ENCODE measurements around the gene MRNIP. TPM values are rescaled to one million over a fixed set of nuclear protein-coding genes. Genes with fewer than 3 reads are reported as not detected.

Gene MRNIP
- total RNA-seq, 5 donors from 2014 or later (not counting 1 experiment from before 2014, with no cell fraction given): 54.1 to 119 (median 112) TPM

GRCh38 chr5:179882338-179882737, 23.7 kb upstream of the MRNIP start:
- peaks cover 13 to 47% of the 10 kb centered on the region in 2 donors for H3K36me3 ChIP-seq (ENCODE audit: control insufficient read depth in 2 of 2, extremely low read depth in 1 of 2, insufficient read depth in 1 of 2, low read length in 1 of 2)
- H3K27me3 ChIP-seq (replicated peaks in 1 of 2; ENCODE audit: control insufficient read depth in 2 of 2, extremely low read depth in 1 of 2, insufficient read depth in 2 of 2, low read length in 1 of 2): no peaks in the 10 kb centered on the region
- Mint-ChIP-seq H3K4me1 (no peaks in the 10 kb centered on the region), H3K4me3 (no peak overlapping the region), H3K9me3 (peaks cover 0 to 17% (median 9%) of the 10 kb centered on the region in 3 donors), H3K27me3 (no peaks in the 10 kb centered on the region), H3K36me3 (peaks cover 55% of the 10 kb centered on the region), H3K27ac (no peak overlapping the region)
- no peak for ATAC-seq (replicated peaks in 1 of 4)
- no peak overlapping the region for H3K4me3 ChIP-seq (ENCODE audit: control insufficient read depth in 1 of 2, extremely low read depth in 1 of 2, low read length in 1 of 2)
- no peak for DNase-seq
- H3K9me3 ChIP-seq: peaks cover 2% of the 10 kb centered on the region
- H3K4me1 ChIP-seq (ENCODE audit: control insufficient read depth in 1 of 2, extremely low read depth in 1 of 2, insufficient read depth in 2 of 2, low read length in 2 of 2): no peaks in the 10 kb centered on the region
- ChIA-PET POLR2A (no interaction called here), CTCF (no interaction called here)
- H3K27ac ChIP-seq (ENCODE audit: low read length): no peak overlapping the region
- 100% methylated on average over 1 of the region's 4 CpGs for WGBS (ENCODE audit: insufficient coverage)

DNA sequence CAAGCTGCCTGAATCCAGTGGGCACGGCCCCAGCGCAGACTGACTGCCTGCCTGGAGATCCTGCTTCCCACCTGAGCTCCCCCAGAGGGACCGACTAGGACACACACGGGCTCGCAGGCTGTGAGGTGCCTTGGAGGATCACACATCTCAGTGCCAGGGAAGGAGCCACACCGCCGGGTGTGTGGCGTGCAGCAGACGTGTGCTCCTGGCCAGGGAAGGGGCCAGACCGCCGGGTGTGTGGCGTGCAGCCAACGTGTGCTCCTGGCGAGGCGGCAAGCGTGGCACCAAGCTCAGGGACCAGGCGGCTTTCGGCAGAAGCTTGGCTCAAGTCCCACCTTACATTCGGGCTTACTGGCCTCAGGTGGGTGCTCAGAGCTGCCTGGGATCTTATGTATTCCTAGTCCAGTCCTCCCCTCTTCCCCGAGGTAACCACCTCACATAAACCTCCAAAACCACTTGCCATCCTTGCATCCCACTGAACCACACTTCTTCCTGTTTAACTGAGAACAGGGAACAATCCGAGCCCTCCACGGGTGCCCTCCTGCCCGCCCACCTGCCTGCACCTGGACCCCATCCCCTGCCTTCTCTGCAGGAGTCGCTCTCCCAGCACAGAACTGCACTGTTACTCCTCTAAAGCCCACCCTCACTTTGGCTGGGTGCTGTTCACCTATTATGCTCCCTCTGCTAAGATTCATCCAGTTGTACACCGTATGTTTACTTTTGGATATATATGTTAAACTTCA, 22.4 kb upstream of the MRNIP start:
- H3K27ac Mint-ChIP-seq: peak overlapping the region in 1 of 2 donors; percentile 28
- peaks cover 2% of the 10 kb centered on the region for H3K9me3 ChIP-seq
- H3K36me3 ChIP-seq (ENCODE audit: control insufficient read depth in 2 of 2, extremely low read depth in 1 of 2, insufficient read depth in 1 of 2, low read length in 1 of 2): peaks cover 16 to 45% of the 10 kb centered on the region in 2 donors
- no peak overlapping the region for H3K4me3 Mint-ChIP-seq
- ChIA-PET POLR2A (interaction anchor here in 1 of 2 donors (0.6 kb wide), 1 partner anchor 21 kb away, joined by 3 read pairs; no protein-coding TSS in a partner anchor), CTCF (no interaction called here)
- no peaks in the 10 kb centered on the region for H3K27me3 ChIP-seq (replicated peaks in 1 of 2; ENCODE audit: control insufficient read depth in 2 of 2, extremely low read depth in 1 of 2, insufficient read depth in 2 of 2, low read length in 1 of 2)
- no peak overlapping the region for H3K4me3 ChIP-seq (ENCODE audit: control insufficient read depth in 1 of 2, extremely low read depth in 1 of 2, low read length in 1 of 2)
- no peaks in the 10 kb centered on the region for H3K27me3 Mint-ChIP-seq
- no peaks in the 10 kb centered on the region for H3K4me1 Mint-ChIP-seq
- 92% methylated on average over 24 of the region's 25 CpGs for WGBS (ENCODE audit: insufficient coverage)
- no peak overlapping the region for H3K27ac ChIP-seq (ENCODE audit: low read length)
- H3K9me3 Mint-ChIP-seq: peaks cover 0 to 17% (median 9%) of the 10 kb centered on the region in 3 donors
- no peaks in the 10 kb centered on the region for H3K4me1 ChIP-seq (ENCODE audit: control insufficient read depth in 1 of 2, extremely low read depth in 1 of 2, insufficient read depth in 2 of 2, low read length in 2 of 2)
- H3K36me3 Mint-ChIP-seq: peaks cover 45% of the 10 kb centered on the region
- no peak for ATAC-seq (replicated peaks in 1 of 4)
- DNase-seq: no peak

DNA sequence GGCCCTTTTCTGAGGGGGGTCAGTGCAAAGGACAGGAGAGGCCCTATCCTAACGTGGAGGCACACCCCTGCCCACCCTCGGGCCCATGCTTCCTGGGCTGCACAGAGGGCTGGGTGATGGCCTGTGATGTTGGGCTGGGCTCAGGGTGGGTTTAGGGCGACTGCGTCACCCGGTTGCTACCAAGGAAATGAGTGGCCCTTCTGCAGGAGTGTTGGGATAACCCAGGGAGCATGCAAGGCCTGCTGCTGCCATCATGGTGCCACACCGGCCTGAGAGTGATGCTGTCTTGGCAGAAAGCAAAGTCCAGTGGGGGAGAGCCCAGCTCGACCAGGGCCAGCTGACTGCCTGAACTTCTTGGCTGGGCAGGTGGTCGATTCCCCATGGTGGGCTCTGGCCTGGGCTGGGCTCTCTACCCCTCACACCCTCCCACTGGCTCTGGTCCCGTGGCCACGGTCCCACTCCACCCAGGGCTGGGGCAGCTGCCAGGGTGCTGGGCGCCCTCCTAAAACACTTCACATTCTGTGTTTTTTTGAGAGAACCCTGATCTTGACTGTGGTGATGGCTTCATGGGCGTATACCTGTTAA, 21.5 kb upstream of the MRNIP start:
- Mint-ChIP-seq H3K4me3 (no peak overlapping the region), H3K27ac (no peak overlapping the region), H3K27me3 (no peaks in the 10 kb centered on the region), H3K9me3 (peaks cover 0 to 17% (median 9%) of the 10 kb centered on the region in 3 donors), H3K36me3 (peaks cover 42% of the 10 kb centered on the region), H3K4me1 (no peaks in the 10 kb centered on the region)
- 97% methylated on average over 7 of the region's 12 CpGs for WGBS (ENCODE audit: insufficient coverage)
- no peak for DNase-seq
- CTCF ChIA-PET: no interaction called here
- H3K4me1 ChIP-seq (ENCODE audit: control insufficient read depth in 1 of 2, extremely low read depth in 1 of 2, insufficient read depth in 2 of 2, low read length in 2 of 2): no peaks in the 10 kb centered on the region
- H3K9me3 ChIP-seq: peaks cover 2% of the 10 kb centered on the region
- POLR2A ChIA-PET: no interaction called here
- no peaks in the 10 kb centered on the region for H3K27me3 ChIP-seq (replicated peaks in 1 of 2; ENCODE audit: control insufficient read depth in 2 of 2, extremely low read depth in 1 of 2, insufficient read depth in 2 of 2, low read length in 1 of 2)
- no peak for ATAC-seq (replicated peaks in 1 of 4)
- H3K4me3 ChIP-seq (ENCODE audit: control insufficient read depth in 1 of 2, extremely low read depth in 1 of 2, low read length in 1 of 2): no peak overlapping the region
- no peak overlapping the region for H3K27ac ChIP-seq (ENCODE audit: low read length)
- peaks cover 16 to 47% of the 10 kb centered on the region in 2 donors for H3K36me3 ChIP-seq (ENCODE audit: control insufficient read depth in 2 of 2, extremely low read depth in 1 of 2, insufficient read depth in 1 of 2, low read length in 1 of 2)

GRCh38 chr5:179879690-179880010, 21.0 kb upstream of the MRNIP start:
- H3K4me3 Mint-ChIP-seq: no peak overlapping the region
- Histone ChIP-seq H3K36me3 (ENCODE audit: control insufficient read depth in 2 of 2, extremely low read depth in 1 of 2, insufficient read depth in 1 of 2, low read length in 1 of 2) (peaks cover 17 to 47% of the 10 kb centered on the region in 2 donors), H3K9me3 (peaks cover 2% of the 10 kb centered on the region), H3K4me1 (ENCODE audit: control insufficient read depth in 1 of 2, extremely low read depth in 1 of 2, insufficient read depth in 2 of 2, low read length in 2 of 2) (no peaks in the 10 kb centered on the region), H3K27ac (ENCODE audit: low read length) (no peak overlapping the region), H3K27me3 (replicated peaks in 1 of 2; ENCODE audit: control insufficient read depth in 2 of 2, extremely low read depth in 1 of 2, insufficient read depth in 2 of 2, low read length in 1 of 2) (no peaks in the 10 kb centered on the region), H3K4me3 (ENCODE audit: control insufficient read depth in 1 of 2, extremely low read depth in 1 of 2, low read length in 1 of 2) (no peak overlapping the region)
- H3K27me3 Mint-ChIP-seq: no peaks in the 10 kb centered on the region
- ATAC-seq (replicated peaks in 1 of 4) (no peak), DNase-seq (no peak)
- CTCF ChIA-PET: no interaction called here
- WGBS (ENCODE audit: insufficient coverage): 97% methylated on average over 12 of the region's 13 CpGs
- H3K9me3 Mint-ChIP-seq: peaks cover 0 to 13% (median 9%) of the 10 kb centered on the region in 3 donors
- H3K36me3 Mint-ChIP-seq: peaks cover 42% of the 10 kb centered on the region
- H3K4me1 Mint-ChIP-seq: no peaks in the 10 kb centered on the region
- no peak overlapping the region for H3K27ac Mint-ChIP-seq
- POLR2A ChIA-PET: no interaction called here

DNA sequence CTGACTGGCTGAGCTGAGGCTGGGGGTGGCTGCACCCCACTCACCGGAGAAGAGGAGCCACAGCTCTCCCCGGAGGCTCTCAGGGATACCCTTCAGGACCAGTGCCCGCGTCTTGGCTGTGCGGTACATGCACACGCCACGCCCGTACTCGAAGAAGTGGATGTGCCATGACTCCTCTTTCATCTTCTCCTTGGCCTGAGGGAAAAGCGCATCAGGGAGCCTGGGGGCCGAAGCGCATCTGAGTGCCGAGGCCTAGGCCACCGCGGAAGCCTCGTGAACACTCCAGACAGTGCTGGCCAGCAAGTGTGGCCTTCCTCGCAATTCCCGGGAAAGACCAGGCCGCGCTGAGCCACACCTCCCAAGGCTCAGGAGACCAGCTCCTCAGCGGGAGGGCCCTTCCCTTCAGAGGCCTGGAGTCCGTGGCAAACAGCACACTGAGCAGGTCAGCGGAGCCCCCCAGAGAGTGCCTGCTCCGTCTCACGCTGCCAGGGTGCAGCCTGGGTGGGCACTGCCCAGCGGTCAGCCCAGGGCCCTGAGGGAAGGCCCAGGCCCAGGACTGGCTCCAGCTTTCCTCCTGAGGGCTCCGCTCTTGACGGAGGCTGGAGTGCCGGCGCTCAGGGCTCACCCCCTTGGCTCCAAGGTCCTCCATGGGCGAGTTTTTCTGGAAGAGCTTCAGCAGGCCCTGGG, 20.5 kb upstream of the MRNIP start:
- DNase-seq (no peak), ATAC-seq (replicated peaks in 1 of 4) (no peak)
- CTCF ChIA-PET: no interaction called here
- peaks cover 19 to 47% of the 10 kb centered on the region in 2 donors for H3K36me3 ChIP-seq (ENCODE audit: control insufficient read depth in 2 of 2, extremely low read depth in 1 of 2, insufficient read depth in 1 of 2, low read length in 1 of 2)
- no peak overlapping the region for H3K4me3 ChIP-seq (ENCODE audit: control insufficient read depth in 1 of 2, extremely low read depth in 1 of 2, low read length in 1 of 2)
- 98% methylated on average over 22 of the region's 31 CpGs for WGBS (ENCODE audit: insufficient coverage)
- no peaks in the 10 kb centered on the region for H3K4me1 ChIP-seq (ENCODE audit: control insufficient read depth in 1 of 2, extremely low read depth in 1 of 2, insufficient read depth in 2 of 2, low read length in 2 of 2)
- Mint-ChIP-seq H3K27ac (no peak overlapping the region), H3K36me3 (peaks cover 37% of the 10 kb centered on the region), H3K9me3 (peaks cover 0 to 11% (median 6%) of the 10 kb centered on the region in 3 donors), H3K4me1 (no peaks in the 10 kb centered on the region), H3K27me3 (no peaks in the 10 kb centered on the region), H3K4me3 (no peak overlapping the region)
- H3K27ac ChIP-seq (ENCODE audit: low read length): no peak overlapping the region
- POLR2A ChIA-PET: no interaction called here
- H3K9me3 ChIP-seq: peaks cover 2% of the 10 kb centered on the region
- no peaks in the 10 kb centered on the region for H3K27me3 ChIP-seq (replicated peaks in 1 of 2; ENCODE audit: control insufficient read depth in 2 of 2, extremely low read depth in 1 of 2, insufficient read depth in 2 of 2, low read length in 1 of 2)

DNA sequence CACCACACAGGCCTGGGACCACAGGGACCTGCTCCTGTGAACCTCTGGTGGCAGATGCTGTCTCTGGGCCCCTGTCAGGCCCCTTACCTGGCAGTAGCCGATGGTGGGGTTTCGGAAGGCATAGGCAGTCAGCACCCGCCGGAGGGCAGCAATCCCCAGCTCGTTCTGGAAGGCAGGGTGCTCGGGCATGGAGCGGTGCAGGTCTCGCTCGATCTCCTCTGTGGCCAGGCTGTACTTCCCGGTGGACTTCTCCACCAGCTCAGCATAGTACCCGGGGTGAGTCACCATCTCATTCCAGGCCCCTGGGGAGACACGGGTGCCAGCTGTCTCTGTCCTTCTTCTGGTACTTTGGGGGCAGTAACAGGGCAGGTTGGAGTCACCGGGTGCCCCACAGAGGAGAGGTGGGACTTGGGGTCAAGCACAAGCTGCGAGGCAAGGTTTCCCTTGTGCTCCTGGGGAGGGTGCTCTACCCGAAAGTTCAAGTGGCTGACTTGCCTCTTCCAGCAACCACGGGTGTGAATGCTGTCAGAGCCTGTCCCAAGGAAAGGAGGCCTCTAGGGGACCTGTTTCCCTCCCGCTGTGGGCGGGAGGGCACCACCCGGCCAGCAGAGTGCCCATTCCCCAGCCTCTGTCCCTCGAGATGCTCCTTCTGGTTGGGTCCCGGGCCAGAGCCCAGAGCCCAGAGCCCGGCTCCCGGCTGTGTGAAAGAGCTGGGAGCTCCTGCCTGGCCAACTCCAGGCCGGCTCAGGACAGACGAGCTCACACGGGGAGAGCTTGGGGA, 19.8 kb upstream of the MRNIP start:
- Histone ChIP-seq H3K27me3 (replicated peaks in 1 of 2; ENCODE audit: control insufficient read depth in 2 of 2, extremely low read depth in 1 of 2, insufficient read depth in 2 of 2, low read length in 1 of 2) (no peaks in the 10 kb centered on the region), H3K27ac (ENCODE audit: low read length) (no peak overlapping the region), H3K4me3 (ENCODE audit: control insufficient read depth in 1 of 2, extremely low read depth in 1 of 2, low read length in 1 of 2) (no peak overlapping the region), H3K4me1 (ENCODE audit: control insufficient read depth in 1 of 2, extremely low read depth in 1 of 2, insufficient read depth in 2 of 2, low read length in 2 of 2) (no peaks in the 10 kb centered on the region), H3K36me3 (ENCODE audit: control insufficient read depth in 2 of 2, extremely low read depth in 1 of 2, insufficient read depth in 1 of 2, low read length in 1 of 2) (peaks cover 18 to 44% of the 10 kb centered on the region in 2 donors), H3K9me3 (peaks cover 2% of the 10 kb centered on the region)
- peaks cover 29% of the 10 kb centered on the region for H3K36me3 Mint-ChIP-seq
- no peaks in the 10 kb centered on the region for H3K4me1 Mint-ChIP-seq
- no peak overlapping the region for H3K27ac Mint-ChIP-seq
- no peaks in the 10 kb centered on the region for H3K27me3 Mint-ChIP-seq
- no peak for ATAC-seq (replicated peaks in 1 of 4)
- 97% methylated on average over 24 of the region's 26 CpGs for WGBS (ENCODE audit: insufficient coverage)
- peaks cover 0 to 3% (median 2%) of the 10 kb centered on the region in 3 donors for H3K9me3 Mint-ChIP-seq
- CTCF ChIA-PET: no interaction called here
- H3K4me3 Mint-ChIP-seq: no peak overlapping the region
- POLR2A ChIA-PET: no interaction called here
- no peak for DNase-seq

All from T-cell (primary cell).